Mammary epithelial cell (primary cell): ENCODE data around the gene RNF125.

Source experiments
- CTCF ChIP-seq, 2 donors: IDR thresholded peaks in 1 of 2; conservative IDR thresholded peaks in 1 of 2; 2 replicates each; pipeline ENCODE4 v1.5.1; 2011 to 2012; ENCODE audit warnings: inconsistent platforms in 2 of 2, low read length in 2 of 2, mild to moderate bottlenecking in 2 of 2, control low read depth in 1 of 2, low read depth in 1 of 2; ENCODE audit not compliant: insufficient read depth in 1 of 2; ENCODE audit errors: extremely low read depth in 1 of 2
- EZH2 ChIP-seq: IDR thresholded peaks from 2 replicates; pipeline ENCODE4 v1.6.1; 2012; ENCODE audit warnings: low read length, inconsistent platforms, borderline replicate concordance

DNA sequence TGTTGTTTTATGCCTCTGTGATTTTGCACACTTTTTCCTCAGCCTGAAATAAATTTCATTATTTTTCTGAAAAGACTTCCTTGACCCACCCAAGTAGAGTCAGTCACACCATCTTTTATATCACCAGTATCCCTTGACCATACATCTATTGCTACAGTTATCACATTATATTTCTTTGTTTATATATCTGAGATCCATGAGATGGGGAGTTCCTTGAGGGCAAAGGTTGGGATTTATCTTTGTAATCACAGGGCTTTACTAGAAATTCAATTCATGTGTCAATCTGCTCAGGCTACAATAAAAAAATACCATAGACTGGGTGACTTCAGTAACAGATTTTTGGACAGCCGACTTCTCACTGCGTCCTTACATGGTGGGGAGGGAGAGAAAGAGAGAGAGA is 60.2 kb downstream of the RNF125 start:
- TF ChIP-seq EZH2 (no peak), CTCF (conservative IDR thresholded peaks at IDR 0.05 in 1 of 2, IDR thresholded peaks at IDR 0.05 in 1 of 2; ENCODE audit: extremely low read depth in 1 of 2, insufficient read depth in 1 of 2, low read depth in 1 of 2, low read length in 2 of 2) (no peak)
